Thyroid gland (tissue), 4 donors: ENCODE measurements around the gene KATNAL1.

Experiments
- POLR2A ChIP-seq, 2 donors: fragments of 450-650 bp; IDR thresholded peaks; one replicate each; pipeline ENCODE4 v1.6.1; 2017; ENCODE audit warnings: antibody characterized with exemption in 2 of 2, mild to moderate bottlenecking in 2 of 2, moderate library complexity in 1 of 2
- TF ChIP-seq, protein P1 (sequence below), 6 experiments: fragments of 200-600 bp in 3 of 6; fragments of 450-650 bp in 3 of 6; sonication (generic) in 3 of 6; IDR thresholded peaks; one replicate each; pipeline ENCODE4 v1.5.1; 2016 to 2019; ENCODE audit warnings: antibody characterized with exemption in 6 of 6, mild to moderate bottlenecking in 2 of 6, inconsistent platforms in 1 of 6, moderate library complexity in 1 of 6

DNA sequence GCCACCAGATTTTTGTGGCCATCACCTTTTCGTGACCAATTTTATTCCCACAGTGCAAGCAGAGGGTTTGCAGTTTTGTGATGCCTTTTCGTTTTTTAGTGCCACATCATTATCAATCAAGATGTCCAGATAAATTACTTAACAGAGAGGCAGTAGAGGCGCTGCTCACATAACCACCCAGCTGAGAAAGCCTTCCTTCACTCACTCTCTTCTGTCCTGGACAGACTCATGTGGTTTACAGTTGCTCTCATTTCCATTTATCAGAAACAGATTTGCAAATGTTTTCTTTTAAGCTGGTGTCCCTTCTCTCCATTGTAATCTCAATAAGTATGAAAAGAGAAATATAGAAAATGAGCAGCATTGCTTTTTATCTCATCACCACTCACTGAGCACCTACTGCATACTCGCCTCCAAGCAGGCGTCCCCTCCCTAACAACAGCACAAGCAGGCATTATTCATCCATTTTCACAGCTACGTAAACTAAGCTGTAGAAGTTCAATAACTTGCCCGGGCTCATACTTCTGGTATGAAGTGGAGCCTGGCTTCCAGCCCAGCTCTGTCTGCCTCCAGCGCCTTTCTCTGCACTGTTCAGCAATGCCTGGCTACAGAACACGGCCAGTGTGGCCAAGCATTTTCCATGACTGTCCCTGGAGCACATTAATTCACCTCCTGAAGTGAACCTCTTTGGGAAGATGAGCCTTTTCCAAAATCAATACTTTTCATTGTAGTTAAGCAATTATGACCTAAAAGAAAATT is 34.6 kb upstream of the KATNAL1 start:
- TF ChIP-seq, protein P1, sequence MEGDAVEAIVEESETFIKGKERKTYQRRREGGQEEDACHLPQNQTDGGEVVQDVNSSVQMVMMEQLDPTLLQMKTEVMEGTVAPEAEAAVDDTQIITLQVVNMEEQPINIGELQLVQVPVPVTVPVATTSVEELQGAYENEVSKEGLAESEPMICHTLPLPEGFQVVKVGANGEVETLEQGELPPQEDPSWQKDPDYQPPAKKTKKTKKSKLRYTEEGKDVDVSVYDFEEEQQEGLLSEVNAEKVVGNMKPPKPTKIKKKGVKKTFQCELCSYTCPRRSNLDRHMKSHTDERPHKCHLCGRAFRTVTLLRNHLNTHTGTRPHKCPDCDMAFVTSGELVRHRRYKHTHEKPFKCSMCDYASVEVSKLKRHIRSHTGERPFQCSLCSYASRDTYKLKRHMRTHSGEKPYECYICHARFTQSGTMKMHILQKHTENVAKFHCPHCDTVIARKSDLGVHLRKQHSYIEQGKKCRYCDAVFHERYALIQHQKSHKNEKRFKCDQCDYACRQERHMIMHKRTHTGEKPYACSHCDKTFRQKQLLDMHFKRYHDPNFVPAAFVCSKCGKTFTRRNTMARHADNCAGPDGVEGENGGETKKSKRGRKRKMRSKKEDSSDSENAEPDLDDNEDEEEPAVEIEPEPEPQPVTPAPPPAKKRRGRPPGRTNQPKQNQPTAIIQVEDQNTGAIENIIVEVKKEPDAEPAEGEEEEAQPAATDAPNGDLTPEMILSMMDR (IDR thresholded peaks at IDR 0.05), result no peak
- TF ChIP-seq POLR2A (IDR thresholded peaks at IDR 0.05), result no peak
